Trophoblast cell (in vitro differentiated cells and primary cell): ENCODE data around the gene VASN.

ENCODE experiments used
- DNase-seq, 2 donors: peaks; one replicate each; pipeline ENCODE4 v3.0.0-alpha.2; 2016
- H2AFZ ChIP-seq: 2 replicates; pipeline ENCODE4 v1.6.1; 2013; ENCODE audit warnings: low read length, moderate library complexity, mild to moderate bottlenecking; ENCODE audit not compliant: insufficient read depth, poor library complexity
- H2AK5ac ChIP-seq: 2 replicates; pipeline ENCODE4 v1.6.1; 2013; ENCODE audit warnings: mild to moderate bottlenecking, low read length
- H2BK120ac ChIP-seq: 2 replicates; pipeline ENCODE4 v1.6.1; 2013; ENCODE audit warnings: low read length, mild to moderate bottlenecking, moderate library complexity; ENCODE audit not compliant: insufficient read depth, poor library complexity
- H2BK12ac ChIP-seq: 2 replicates; pipeline ENCODE4 v1.6.1; 2013; ENCODE audit warnings: mild to moderate bottlenecking, low read length, moderate library complexity
- H2BK5ac ChIP-seq: 2 replicates; pipeline ENCODE4 v1.6.1; 2013; ENCODE audit warnings: low read length, low read depth, moderate library complexity, mild to moderate bottlenecking; ENCODE audit not compliant: poor library complexity
- H3K14ac ChIP-seq: 2 replicates; pipeline ENCODE4 v1.6.1; 2013; ENCODE audit warnings: mild to moderate bottlenecking, low read length
- H3K18ac ChIP-seq: 2 replicates; pipeline ENCODE4 v1.6.1; 2013; ENCODE audit warnings: mild to moderate bottlenecking, low read length
- H3K23ac ChIP-seq: 2 replicates; pipeline ENCODE4 v1.6.1; 2013; ENCODE audit warnings: low read length
- H3K27ac ChIP-seq: 2 replicates; pipeline ENCODE4 v1.5.1; 2013; ENCODE audit warnings: low read depth, mild to moderate bottlenecking, inconsistent platforms, low read length, moderate library complexity
- H3K27me3 ChIP-seq: 2 replicates; pipeline ENCODE4 v1.6.1; 2013; ENCODE audit warnings: inconsistent platforms, mild to moderate bottlenecking, low read length, moderate library complexity; ENCODE audit not compliant: insufficient read depth
- H3K36me3 ChIP-seq, 2 experiments: 1 replicate in 1 of 2; 2 replicates in 1 of 2; pipeline ENCODE4 v1.6.1; 2013; ENCODE audit warnings: low read length in 2 of 2, mild to moderate bottlenecking in 2 of 2, moderate library complexity in 1 of 2; ENCODE audit not compliant: insufficient read depth in 2 of 2, control insufficient read depth in 1 of 2
- H3K4ac ChIP-seq: 2 replicates; pipeline ENCODE4 v1.6.1; 2013; ENCODE audit warnings: low read depth, mild to moderate bottlenecking, low read length, moderate library complexity
- H3K4me1 ChIP-seq, 2 experiments: 1 replicate in 1 of 2; 2 replicates in 1 of 2; pipeline ENCODE4 v1.6.1; 2013; ENCODE audit warnings: low read length in 2 of 2, mild to moderate bottlenecking in 2 of 2, moderate library complexity in 1 of 2; ENCODE audit not compliant: insufficient read depth in 2 of 2, control insufficient read depth in 1 of 2
- H3K4me2 ChIP-seq: 2 replicates; pipeline ENCODE4 v1.6.1; 2013; ENCODE audit warnings: inconsistent platforms, mild to moderate bottlenecking, low read length, moderate library complexity
- H3K4me3 ChIP-seq: 2 replicates; pipeline ENCODE4 v1.5.1; 2013; ENCODE audit warnings: mild to moderate bottlenecking, low read depth, low read length, inconsistent platforms
- H3K79me1 ChIP-seq: one replicate; pipeline ENCODE4 v1.6.1; 2013; ENCODE audit warnings: low read length
- H3K79me2 ChIP-seq: 2 replicates; pipeline ENCODE4 v1.6.1; 2013; ENCODE audit warnings: low read length, mild to moderate bottlenecking; ENCODE audit not compliant: control insufficient read depth, insufficient read depth, poor library complexity
- H3K9ac ChIP-seq: 2 replicates; pipeline ENCODE4 v1.6.1; 2013; ENCODE audit warnings: mild to moderate bottlenecking, low read length
- H3K9me3 ChIP-seq: 2 replicates; pipeline ENCODE4 v1.6.1; 2013; ENCODE audit warnings: low read depth, mild to moderate bottlenecking, control low read depth, inconsistent platforms, low read length; ENCODE audit not compliant: insufficient read depth
- H4K12ac ChIP-seq: 2 replicates; pipeline ENCODE4 v1.6.1; 2013; ENCODE audit warnings: low read depth, mild to moderate bottlenecking, low read length, moderate library complexity
- H4K8ac ChIP-seq: 2 replicates; pipeline ENCODE4 v1.6.1; 2013; ENCODE audit warnings: low read depth, mild to moderate bottlenecking, low read length, moderate library complexity
- H4K91ac ChIP-seq: one replicate; pipeline ENCODE4 v1.6.1; 2013; ENCODE audit warnings: low read depth, mild to moderate bottlenecking, low read length, moderate library complexity
- WGBS: extraction: QIAGEN DNeasy Blood & Tissue Kit; methylation state at CpG from one replicate; pipeline ENCODE4 v1.1.7; 2013; ENCODE audit warnings: missing lambda C conversion rate; ENCODE audit not compliant: insufficient read length, insufficient coverage; ENCODE audit errors: extremely low coverage; 5-methylcytosine and 5-hydroxymethylcytosine counted together

The VASN gene

GRCh38 chr16:4407543-4408322 is 36.1 kb downstream of the VASN start:
- no peak overlapping the region for H2BK5ac ChIP-seq
- H3K27ac ChIP-seq, result no peak overlapping the region
- no peak overlapping the region for H2BK120ac ChIP-seq

GRCh38 chr16:4408323-4408690 is 36.7 kb downstream of the VASN start:
- H3K23ac ChIP-seq, result no peak overlapping the region
- H3K4ac ChIP-seq, result no peak overlapping the region
- H3K4me3 ChIP-seq, result no peak overlapping the region
- no peak overlapping the region for H2BK120ac ChIP-seq
- H3K79me1 ChIP-seq, result no peaks in the 10 kb centered on the region
- peaks cover 29 to 36% of the 10 kb centered on the region in 2 experiments for H3K36me3 ChIP-seq
- H4K12ac ChIP-seq, result no peak overlapping the region
- no peak overlapping the region for H4K8ac ChIP-seq
- no peak for DNase-seq
- H3K9me3 ChIP-seq, result no peaks in the 10 kb centered on the region
- H2AK5ac ChIP-seq, result no peak overlapping the region
- H3K4me1 ChIP-seq, result no peaks in the 10 kb centered on the region
- H2BK12ac ChIP-seq, result no peak overlapping the region
- no peak overlapping the region for H3K9ac ChIP-seq
- no peak overlapping the region for H3K14ac ChIP-seq
- H3K18ac ChIP-seq, result no peak overlapping the region
- H2AFZ ChIP-seq, result no peak overlapping the region
- WGBS, result no CpG with 5 or more reads among the region's 10 CpGs
- no peak overlapping the region for H3K27ac ChIP-seq
- no peak overlapping the region for H4K91ac ChIP-seq
- H2BK5ac ChIP-seq, result no peak overlapping the region
- H3K4me2 ChIP-seq, result no peak overlapping the region
- no peaks in the 10 kb centered on the region for H3K27me3 ChIP-seq
- H3K79me2 ChIP-seq, result no peaks in the 10 kb centered on the region

More at GRCh38 chr16:4407543-4408322, 36.1 kb downstream of the VASN start:
- no peak overlapping the region for H3K18ac ChIP-seq
- no peaks in the 10 kb centered on the region for H3K79me2 ChIP-seq
- H3K9ac ChIP-seq, result no peak overlapping the region
- no peaks in the 10 kb centered on the region for H3K4me1 ChIP-seq
- WGBS, result no CpG with 5 or more reads among the region's 22 CpGs
- no peak overlapping the region for H3K23ac ChIP-seq
- DNase-seq, result peak; percentile 89 to 90
- no peaks in the 10 kb centered on the region for H3K9me3 ChIP-seq
- no peak overlapping the region for H2AK5ac ChIP-seq
- no peaks in the 10 kb centered on the region for H3K27me3 ChIP-seq
- no peak overlapping the region for H4K12ac ChIP-seq
- no peaks in the 10 kb centered on the region for H3K79me1 ChIP-seq
- no peak overlapping the region for H3K4me3 ChIP-seq
- no peak overlapping the region for H4K8ac ChIP-seq
- H3K4me2 ChIP-seq, result no peak overlapping the region
- peaks cover 29 to 39% of the 10 kb centered on the region in 2 experiments for H3K36me3 ChIP-seq
- H3K14ac ChIP-seq, result no peak overlapping the region
- H3K4ac ChIP-seq, result no peak overlapping the region
- H4K91ac ChIP-seq, result no peak overlapping the region
- H2AFZ ChIP-seq, result no peak overlapping the region
- H2BK12ac ChIP-seq, result no peak overlapping the region

GRCh38 chr16:4409081-4409932 is 37.7 kb downstream of the VASN start:
- no peak overlapping the region for H3K4me3 ChIP-seq
- H3K18ac ChIP-seq, result no peak overlapping the region
- no peak for DNase-seq
- WGBS, result no CpG with 5 or more reads among the region's 19 CpGs
- H3K27ac ChIP-seq, result no peak overlapping the region
- H4K12ac ChIP-seq, result no peak overlapping the region
- H4K91ac ChIP-seq, result no peak overlapping the region
- H4K8ac ChIP-seq, result no peak overlapping the region
- H2BK5ac ChIP-seq, result no peak overlapping the region
- H3K79me1 ChIP-seq, result no peaks in the 10 kb centered on the region
- no peak overlapping the region for H2BK120ac ChIP-seq
- no peak overlapping the region for H3K4me2 ChIP-seq
- H3K14ac ChIP-seq, result no peak overlapping the region
- H3K23ac ChIP-seq, result no peak overlapping the region
- H2AK5ac ChIP-seq, result no peak overlapping the region
- H3K36me3 ChIP-seq, result peaks cover 29 to 35% of the 10 kb centered on the region in 2 experiments
- H3K9me3 ChIP-seq, result no peaks in the 10 kb centered on the region
- no peak overlapping the region for H3K9ac ChIP-seq
- H2AFZ ChIP-seq, result no peak overlapping the region
- no peaks in the 10 kb centered on the region for H3K27me3 ChIP-seq
- H3K4me1 ChIP-seq, result no peaks in the 10 kb centered on the region
- H2BK12ac ChIP-seq, result no peak overlapping the region
- no peaks in the 10 kb centered on the region for H3K79me2 ChIP-seq
- H3K4ac ChIP-seq, result no peak overlapping the region

GRCh38 chr16:4410335-4411075 is 38.9 kb downstream of the VASN start:
- Histone ChIP-seq H2BK12ac (no peak overlapping the region), H3K79me1 (no peaks in the 10 kb centered on the region), H2BK5ac (no peak overlapping the region), H3K18ac (no peak overlapping the region), H4K8ac (no peak overlapping the region), H3K4me3 (no peak overlapping the region), H3K4me1 (peaks cover 0 to 2% of the 10 kb centered on the region in 2 experiments), H3K4ac (no peak overlapping the region), H3K9me3 (no peaks in the 10 kb centered on the region), H4K12ac (no peak overlapping the region), H3K79me2 (no peaks in the 10 kb centered on the region), H2AK5ac (no peak overlapping the region), H3K36me3 (peaks cover 25% of the 10 kb centered on the region in 2 experiments), H3K23ac (no peak overlapping the region), H3K14ac (no peak overlapping the region), H2BK120ac (no peak overlapping the region), H3K27me3 (no peaks in the 10 kb centered on the region), H4K91ac (no peak overlapping the region), H2AFZ (no peak overlapping the region), H3K4me2 (no peak overlapping the region), H3K27ac (no peak overlapping the region), H3K9ac (no peak overlapping the region)
- DNase-seq, result peak; percentile 48 to 75
- no CpG with 5 or more reads among the region's 15 CpGs for WGBS
